HG02884 (cell line): ENCODE results near the gene RNF181.
"Not testable (repeated sequence)": the region's sequence is repeated elsewhere in the genome, so short reads cannot be mapped to it uniquely, and the experiment has no call there.

Experiments used
- ATAC-seq: cut with Tn5 transposase; IDR thresholded peaks from one replicate; pipeline ENCODE4 v1.9.1; 2021; ENCODE audit warnings: mild to moderate bottlenecking, moderate library complexity; ENCODE audit not compliant: unreplicated experiment

Gene RNF181

DNA sequence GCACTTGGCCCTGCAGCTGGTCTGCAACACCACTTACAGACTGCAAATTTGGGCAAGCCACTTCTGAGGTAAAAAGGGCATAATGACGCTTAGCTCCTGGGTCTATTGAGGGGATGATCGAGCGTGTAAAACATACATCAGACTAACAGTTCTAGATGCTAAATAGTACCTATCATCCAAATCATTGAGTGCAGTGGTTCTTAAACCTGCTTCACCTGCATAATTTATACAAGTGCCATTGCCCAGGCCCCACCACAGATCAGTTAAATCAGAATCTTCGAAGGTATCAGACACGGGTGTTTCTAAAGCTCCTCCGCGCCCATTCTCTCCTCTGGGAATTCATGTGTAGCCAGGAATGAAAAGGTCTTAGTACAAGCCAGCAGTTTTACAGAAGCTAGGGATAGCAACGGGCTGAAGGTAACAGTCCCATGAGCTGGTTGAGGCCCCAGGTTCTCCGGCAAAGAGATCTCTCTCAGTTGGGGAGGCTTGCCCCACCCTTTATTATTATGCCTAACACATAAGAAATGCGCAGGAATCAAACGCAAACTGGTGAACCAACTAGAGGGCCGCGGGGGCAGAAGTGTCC, 737 bp upstream of the RNF181 start:
- no peak for ATAC-seq

DNA sequence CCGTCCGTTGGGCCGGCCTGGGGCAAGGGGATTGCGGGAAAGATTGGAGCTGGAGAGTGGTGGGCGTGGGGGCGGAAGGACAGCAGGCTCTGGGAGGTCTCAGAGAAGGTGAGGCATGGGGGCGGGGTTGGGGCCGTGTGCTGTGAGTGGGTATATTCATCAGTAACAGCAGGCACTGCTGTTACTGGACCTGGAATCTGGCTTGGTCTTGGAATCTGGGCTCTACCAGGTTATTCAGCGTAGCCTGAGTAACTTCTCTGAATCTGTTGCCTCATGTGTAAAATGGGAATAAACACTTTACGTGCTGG, 435 bp downstream of the RNF181 start:
- ATAC-seq: no peak

DNA sequence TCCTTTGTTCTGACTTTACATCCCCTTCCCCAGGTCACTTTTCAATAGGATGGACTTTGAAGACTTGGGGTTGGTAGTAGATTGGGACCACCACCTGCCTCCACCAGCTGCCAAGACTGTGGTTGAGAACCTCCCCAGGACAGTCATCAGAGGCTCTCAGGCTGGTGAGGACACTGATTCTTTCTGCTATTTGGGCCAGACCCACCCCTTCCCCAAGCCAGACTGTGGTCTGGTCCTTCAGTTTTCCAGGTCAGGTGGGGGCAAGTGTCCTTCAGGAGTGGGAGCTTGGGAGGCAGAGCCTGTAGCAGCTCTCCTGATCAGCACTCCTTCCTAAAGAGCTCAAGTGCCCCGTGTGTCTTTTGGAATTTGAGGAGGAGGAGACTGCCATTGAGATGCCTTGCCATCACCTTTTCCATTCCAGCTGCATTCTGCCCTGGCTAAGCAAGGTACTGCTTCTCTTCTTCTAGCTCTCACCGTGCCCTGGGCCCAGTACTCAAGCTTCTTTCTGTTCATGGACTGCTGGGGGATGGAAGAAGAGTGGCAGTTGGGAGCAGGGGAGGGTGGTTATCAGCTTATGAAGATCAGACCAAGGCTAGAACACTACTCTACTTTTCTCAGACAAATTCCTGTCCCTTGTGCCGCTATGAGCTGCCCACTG, 1.1 kb downstream of the RNF181 start:
- no peak for ATAC-seq

DNA sequence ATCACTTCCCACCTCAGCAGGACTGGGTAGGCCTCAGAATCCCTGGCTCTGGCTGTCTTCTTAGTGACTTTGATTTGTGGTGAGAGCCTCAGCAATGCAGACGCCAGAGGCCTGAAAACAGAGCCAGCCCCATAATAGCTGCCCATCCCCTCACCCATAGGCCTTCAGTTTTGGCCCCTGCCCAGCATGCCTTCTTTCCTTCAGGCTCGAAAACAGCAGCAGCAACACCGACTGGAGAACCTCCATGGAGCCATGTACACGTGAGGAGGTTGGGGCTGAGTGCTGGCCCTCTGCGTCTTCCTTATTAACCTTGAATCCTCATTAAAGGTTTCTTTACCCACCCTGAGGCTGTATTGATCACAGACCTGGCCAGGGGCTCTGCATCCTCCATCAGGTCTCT, 1.7 kb downstream of the RNF181 start:
- no peak for ATAC-seq

DNA sequence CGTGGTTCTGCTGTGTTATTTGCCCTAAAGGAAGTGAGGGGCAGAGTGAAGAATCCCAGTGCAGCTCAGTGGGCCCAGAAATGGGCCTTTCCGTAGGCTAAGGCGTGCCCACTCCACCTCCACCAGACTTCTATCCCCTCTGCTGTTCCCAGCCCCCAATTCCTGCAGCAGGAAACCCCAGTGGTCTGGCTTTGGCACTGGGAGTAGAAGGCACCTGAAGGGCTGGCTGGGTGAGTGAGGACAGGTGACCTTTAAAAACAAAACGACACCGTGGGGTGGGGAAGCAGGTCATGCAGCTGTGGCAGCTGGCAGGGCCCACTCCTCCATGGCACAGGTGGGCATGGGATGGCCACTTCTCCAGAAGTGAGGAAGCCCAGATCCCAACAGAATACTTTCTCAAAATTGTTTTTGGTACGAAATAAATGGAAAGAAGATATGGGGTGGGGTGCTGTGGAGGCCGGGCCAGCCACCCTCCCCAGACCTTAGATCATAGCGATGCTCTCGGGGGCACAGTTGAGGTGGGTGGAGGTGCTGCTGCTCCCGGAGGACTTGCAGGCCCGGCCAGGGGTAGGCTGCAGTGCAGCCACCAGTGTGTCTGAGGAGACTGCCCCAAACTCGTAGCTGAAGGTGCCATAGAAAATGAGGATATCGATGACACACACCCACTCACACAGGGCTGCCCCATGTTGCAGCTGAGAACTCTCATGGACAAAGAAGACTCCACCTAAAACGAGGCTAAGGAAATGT, 3.2 kb downstream of the RNF181 start:
- no peak for ATAC-seq

DNA sequence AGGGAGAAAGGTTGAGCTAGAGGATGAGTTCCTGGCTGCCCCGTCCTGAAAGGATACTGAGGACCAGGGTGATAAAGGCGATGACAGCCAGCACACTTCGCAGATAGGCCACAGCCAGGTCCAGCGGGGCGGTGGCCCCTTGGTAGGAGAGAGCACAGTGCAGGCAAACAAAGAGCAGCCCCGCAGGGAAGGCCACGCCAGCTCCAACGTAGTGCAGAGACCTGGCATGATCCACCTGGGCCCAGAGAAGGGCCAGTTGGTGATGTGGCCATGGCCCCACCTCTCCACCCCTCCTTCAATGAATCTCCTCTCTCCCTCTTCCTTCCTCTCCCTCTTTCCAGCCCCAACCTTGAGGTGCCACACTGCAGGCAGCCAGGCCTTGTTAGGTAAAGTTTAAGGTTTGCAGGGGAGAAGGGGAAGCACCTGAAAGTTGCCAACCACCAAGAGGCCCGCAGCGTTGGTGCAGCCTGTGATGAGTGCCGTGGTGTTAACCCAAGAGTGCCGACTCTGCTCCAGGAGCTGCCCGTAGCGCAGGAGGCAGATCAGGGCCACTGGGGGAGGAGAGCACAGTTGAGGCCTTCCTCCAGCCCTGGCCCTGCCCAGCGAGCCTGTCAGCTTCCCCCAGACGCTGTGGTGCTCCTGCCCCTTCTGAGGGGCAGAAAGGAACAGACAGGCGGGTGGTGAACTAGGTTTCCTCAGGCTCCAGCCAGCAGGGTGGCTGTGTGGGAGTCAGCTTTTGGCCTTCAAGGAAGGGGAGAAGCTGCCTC, 4.1 kb downstream of the RNF181 start:
- ATAC-seq: no peak

DNA sequence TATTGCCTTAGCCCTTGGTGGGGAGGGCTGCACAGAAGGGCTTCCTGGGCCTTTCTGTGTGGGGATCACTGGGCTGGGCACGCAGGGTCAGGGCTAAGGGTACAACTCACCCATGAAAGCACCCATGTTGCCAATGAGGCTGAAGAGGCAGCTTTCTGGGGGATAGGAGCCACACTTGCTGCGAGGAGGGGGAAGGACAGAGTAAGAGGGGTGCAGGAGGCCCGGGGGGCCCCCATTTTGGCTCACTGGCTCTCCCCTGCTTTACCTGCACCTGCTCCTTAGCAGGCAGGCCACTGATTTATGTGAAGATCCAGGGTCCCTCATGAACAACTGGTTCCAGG, 4.7 kb downstream of the RNF181 start:
- no peak for ATAC-seq

DNA sequence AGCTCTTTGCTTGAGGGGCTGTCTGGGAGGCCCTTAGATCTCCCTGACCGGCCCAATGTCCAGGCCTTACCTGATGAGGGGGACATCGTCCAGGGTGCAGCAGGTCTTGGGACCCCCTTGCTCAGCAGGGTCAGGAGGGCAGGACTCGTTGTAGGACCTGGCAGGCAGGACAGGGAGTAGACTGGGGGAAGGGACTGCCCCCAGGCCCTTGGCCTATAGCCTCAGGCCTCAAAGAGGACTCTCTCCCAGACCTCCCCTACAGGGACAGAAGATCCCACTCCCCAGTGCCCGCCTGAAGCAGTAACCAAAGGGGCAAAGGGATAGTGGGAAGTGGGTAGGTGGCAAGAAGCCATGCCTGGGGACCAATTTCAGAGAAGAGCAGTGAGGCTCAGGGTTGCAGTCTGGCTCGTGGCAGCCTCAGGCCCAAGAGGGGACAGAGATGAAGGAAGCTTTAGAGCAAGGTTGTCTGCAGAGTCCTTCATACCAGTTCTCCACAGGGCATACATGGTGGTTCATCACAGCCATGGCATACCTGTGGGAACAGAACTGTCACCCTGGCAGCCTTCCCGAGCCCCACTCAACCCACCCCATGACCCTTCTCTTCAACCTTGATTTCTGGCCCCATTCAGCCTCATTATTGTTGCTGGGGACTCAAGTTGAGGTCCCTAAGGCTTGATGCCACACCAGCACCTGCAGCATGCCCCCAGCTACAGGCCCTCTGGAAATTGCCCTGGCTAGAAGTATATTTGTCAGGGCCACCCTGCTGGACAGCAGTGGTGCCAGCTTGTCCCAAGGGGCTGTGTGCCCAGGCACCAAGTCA, 5.6 kb downstream of the RNF181 start:
- ATAC-seq: no peak

DNA sequence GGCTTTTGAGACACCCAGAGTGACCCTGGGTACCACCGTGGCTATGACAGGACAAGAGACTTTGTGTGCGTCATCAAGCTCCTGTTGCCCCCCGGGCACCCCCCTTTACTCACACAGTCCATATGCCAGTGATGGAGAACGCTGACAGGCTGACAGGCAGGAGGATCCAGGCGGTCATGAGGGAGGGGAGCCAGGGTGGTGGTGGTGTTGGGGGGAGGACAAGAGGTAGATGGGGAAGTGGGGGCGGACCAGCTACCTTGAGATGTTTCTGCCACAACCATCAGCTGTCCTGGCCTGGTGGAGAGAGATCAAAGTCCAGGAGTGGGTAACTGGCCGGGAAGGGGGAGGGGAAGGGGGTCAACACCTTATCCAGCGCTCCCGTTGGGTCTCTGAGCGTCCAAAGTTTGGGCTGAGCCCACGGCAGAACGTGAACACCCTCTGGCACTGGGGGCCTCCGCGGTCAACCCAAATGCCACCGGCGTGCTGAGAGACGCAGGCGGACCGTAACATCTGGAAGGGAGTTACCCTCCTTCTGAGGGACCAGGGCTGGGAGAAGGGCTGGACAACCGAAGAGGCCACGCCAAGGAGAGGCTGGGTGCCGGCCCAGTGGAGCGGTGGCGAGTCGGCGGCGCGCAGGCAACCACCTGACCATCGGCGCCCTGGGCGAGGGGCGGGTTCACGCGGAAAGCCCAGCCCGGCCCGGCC, 6.4 kb downstream of the RNF181 start:
- ATAC-seq: peak; percentile 34

DNA sequence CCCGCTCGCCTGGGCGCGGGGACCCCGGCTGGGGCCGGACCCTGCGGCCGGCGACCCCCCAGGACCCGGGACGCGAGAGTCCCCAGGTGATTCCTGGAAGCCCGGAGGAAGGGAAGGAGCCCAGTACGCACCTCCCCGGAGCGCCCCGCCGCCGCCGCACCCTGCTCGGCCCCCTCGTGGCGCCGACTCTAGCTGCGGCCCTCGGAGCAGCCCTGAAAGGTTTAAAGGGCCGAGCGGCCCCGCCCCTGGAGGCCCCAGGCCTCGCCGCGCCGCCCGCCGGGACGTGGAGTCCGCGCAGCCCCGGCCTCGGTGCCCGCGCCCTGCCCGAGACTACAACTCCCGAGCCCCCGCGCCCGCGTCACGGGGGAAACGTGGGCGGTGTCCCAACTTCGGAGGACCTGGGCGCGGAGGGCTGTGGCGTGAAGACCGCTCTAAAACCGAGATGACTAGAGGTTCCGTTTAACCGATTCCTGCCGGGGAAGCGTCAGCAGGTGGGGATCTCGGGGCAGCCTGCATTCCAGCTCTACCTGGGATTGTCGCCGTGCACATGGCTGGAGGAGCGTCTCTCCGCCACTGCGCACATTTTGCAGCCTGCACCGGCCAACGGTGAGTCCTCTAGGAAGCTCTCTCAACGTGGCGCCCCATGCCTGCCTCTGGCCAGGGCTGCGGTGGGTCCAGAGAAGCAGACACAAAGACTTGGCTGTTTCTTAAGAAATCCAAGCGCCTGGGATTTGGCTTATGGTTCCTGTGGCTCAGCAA, 7.1 kb downstream of the RNF181 start, which contains the start of gene TMEM150A:
Gene TMEM150A, minus strand, starts transcription at position 223 of the 759 bp plus-strand sequence. CDS start 750 bp downstream, outside the sequence.
- ATAC-seq: peak; percentile 97

DNA sequence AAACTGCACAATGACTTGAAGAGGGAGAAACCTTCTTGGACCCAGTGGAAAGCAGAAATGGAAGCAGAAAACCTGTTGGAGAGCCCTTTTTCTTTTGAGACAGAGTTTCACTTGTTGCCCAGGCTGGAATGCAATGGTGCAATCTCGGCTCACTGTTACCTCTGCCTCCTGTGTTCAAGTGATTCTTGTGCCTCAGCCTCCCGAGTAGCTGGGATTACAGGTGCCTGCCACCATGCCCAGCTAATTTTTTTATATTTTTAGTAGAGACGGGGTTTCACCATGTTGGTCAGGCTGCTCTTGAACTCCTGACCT, 8.5 kb downstream of the RNF181 start:
- not testable (repeated sequence) for ATAC-seq

DNA sequence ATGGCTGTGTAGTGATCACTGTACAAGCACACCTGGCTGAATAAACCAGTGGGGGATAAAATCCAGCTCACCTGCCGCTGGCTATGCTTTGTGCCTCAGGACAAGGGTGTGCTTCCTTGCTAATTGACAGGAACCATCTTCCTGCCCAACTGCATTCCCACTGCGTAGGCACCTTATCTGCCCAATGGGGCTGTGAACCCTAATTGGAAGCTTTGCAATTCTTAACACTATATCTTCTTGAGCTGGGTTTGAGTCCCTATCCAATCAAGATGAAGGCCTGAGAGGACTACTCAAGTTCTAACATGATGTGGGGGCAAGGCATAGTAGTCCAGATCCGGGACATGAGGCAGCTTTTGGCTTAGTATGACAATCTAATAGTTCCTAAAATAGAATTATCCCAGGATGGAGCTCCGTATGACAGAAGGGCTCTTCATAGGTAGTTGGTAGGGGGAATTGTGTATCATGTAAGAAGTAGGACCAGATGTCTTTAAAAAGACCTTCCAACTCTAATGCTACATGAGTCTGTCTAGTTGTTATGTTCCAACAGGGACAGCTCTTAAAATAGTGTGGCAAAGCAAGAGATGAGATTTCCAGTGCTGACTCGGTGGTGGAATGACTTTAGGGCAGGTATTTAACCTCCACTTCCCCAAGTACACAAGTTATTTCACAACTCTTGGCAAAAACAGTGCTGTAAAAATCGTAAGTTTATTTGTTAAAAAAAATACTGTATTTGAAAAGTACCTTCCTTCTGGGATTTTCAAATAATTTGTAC, 9.2 kb downstream of the RNF181 start:
- ATAC-seq: no peak

DNA sequence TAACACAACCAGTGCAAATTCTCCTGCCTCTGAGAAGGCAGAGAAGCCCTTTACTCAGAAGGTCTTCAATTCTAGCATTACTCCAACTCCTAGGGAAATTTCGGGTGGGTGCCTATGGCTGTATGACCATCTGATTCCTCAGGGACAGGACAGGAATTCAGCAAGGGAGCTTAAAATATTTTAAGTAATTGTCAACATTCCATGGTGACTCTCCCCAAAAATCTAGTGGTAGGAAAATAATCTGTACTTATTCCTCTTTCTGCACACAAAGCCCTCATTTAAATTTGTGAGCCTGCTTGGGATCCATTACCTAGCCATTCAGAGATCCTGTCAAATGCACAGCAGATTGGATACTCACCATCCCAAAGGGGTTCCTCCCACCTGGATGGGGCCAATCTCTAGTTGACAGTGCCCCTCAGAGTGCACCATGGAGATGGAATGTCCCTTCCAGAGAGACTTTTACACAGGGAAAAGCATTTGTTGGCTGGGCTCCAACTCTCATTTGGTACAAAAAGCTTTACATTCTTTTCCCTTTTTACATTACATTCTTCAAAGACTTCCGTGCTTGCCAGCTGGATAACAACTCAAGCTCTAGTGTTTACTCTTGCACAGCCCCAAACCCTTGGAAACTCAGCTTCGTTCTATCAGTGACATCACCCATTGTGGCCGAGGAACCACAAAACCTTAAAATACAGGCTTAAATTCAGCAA, 10.0 kb downstream of the RNF181 start:
- no peak for ATAC-seq

DNA sequence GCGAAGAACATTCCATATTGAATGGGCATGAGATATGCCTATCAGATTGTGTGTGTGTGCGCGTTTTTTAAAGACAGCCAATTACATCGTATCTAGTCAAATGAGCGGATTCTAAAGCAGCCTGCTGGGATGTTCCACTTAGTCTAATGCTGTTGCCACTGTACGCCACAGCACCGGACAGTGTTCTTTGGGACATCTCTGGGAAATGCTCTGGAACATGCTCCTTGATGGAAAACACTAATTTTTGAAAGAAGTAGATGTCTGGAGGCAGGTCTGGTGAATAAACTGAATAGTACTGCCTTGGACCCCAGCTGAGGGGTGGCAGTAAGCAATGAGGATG, 10.5 kb downstream of the RNF181 start:
- no peak for ATAC-seq

DNA sequence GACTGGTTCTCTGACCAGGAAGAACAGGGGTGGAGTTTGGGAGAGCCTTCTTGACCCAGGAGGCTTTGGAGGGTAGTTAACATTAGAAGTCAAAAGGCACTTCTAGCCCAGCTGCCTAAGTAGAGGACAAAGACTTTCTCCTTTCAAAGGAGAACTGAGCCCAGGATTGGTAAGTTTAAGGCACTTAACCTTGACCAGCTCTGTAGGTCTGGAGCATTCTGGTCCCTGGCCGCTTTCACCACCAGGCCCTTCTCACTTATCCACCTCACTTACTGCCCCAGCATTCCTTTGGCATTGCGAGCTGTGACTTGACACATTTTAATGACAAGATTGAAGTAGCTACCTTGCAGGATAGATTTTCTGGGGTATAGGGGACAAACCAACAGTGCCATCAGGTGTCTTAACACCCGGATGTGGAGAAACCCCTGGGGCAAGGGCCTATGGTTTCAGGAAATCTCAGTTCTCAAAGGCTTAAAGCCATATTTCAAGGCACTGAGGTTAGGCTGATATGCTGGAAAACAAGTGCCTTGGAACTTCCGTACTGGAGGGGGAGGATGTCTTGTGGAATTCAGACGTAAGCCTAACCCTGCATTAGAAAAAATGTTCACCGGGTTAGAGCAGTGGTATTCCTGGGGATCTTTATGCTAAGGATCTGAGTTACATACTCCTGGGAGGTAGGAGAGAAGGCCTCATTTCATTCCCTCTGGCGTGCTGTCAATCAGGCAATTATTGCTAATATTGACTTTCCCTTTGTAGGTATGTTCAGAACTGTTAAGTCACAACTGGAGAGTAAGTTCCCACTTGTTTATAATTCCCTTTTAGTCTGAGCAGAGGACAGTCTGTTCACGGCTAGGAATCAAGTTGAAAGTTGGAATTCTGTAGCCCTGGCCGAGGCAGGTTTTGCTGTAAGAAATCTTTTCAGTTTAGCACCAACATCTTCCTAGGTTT, 12.0 kb downstream of the RNF181 start:
- ATAC-seq: no peak

DNA sequence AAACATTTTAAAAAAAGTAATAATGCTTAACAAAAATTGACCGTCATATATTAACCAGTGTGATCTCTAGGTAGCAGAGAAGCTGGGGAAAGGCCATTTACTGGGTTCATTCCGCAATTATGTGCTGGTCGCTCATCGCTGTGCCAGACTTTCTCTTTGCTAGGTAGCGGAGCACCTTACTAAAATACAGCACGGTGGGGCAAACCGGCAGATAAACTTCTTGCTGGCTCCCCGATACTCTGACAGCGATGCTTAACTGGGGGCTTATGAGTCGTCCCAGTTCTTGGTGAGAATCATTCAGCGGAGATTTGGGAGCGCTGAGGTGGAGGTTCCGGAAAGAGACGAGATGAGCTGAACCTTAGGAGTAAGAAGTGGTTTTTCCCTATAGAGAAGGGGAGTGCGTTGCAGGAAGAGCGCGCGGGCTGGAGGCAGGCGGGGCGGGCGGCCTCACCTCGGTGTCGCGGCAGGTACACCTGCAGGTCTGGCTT, 15.7 kb downstream of the RNF181 start:
- ATAC-seq: no peak
